Glutamatergic neuron (in vitro differentiated cells): Measurements from ENCODE around the gene CPNE7. TPM values are rescaled to one million over a fixed set of nuclear protein-coding genes. Genes with fewer than 3 reads are reported as not detected.
"Not testable (repeated sequence)": the region's sequence is repeated elsewhere in the genome, so short reads cannot be mapped to it uniquely, and the experiment has no call there.

Source experiments
- DNase-seq: peaks from one replicate; pipeline ENCODE4 v3.0.0; 2022
- H3K27ac Mint-ChIP-seq: one replicate; pipeline ENCODE4 v1.8.0; 2020; ENCODE audit warnings: mild to moderate bottlenecking, mixed read lengths, inconsistent platforms; ENCODE audit not compliant: unreplicated experiment
- H3K27me3 Mint-ChIP-seq: one replicate; pipeline ENCODE4 v1.8.0; 2020; ENCODE audit warnings: mild to moderate bottlenecking, moderate library complexity, mixed read lengths, inconsistent platforms; ENCODE audit not compliant: unreplicated experiment
- H3K36me3 Mint-ChIP-seq: one replicate; pipeline ENCODE4 v1.8.0; 2020; ENCODE audit warnings: mild to moderate bottlenecking, mixed read lengths, inconsistent platforms; ENCODE audit not compliant: unreplicated experiment
- H3K4me1 Mint-ChIP-seq: one replicate; pipeline ENCODE4 v1.8.0; 2020; ENCODE audit warnings: mild to moderate bottlenecking, low read depth, mixed read lengths, inconsistent platforms; ENCODE audit not compliant: unreplicated experiment
- H3K4me3 Mint-ChIP-seq: one replicate; pipeline ENCODE4 v1.8.0; 2020; ENCODE audit warnings: mild to moderate bottlenecking, mixed read lengths, inconsistent platforms; ENCODE audit not compliant: unreplicated experiment
- H3K9me3 Mint-ChIP-seq: one replicate; pipeline ENCODE4 v1.8.0; 2020; ENCODE audit warnings: mild to moderate bottlenecking, moderate library complexity, mixed read lengths, inconsistent platforms; ENCODE audit not compliant: unreplicated experiment
- total RNA-seq: library from RNA; stranded (reverse); fragmentation: NEBNext Ultra II Directional; extraction: Animal tissue kit (Norgen Biotek cat#: 25700); gene quantifications from one replicate; pipeline ENCODE4 v1.2.1, GENCODE V29; 2021; ENCODE audit not compliant: unreplicated experiment
- TF ChIP-seq, protein P1 (sequence below): fragments of 200-600 bp; sonication (generic); IDR thresholded peaks from one replicate; pipeline ENCODE4 v1.5.0; 2021; ENCODE audit not compliant: partially characterized antibody, unreplicated experiment

The CPNE7 gene
- total RNA-seq, 1 donor from 2014 or later = 17.8 TPM

DNA sequence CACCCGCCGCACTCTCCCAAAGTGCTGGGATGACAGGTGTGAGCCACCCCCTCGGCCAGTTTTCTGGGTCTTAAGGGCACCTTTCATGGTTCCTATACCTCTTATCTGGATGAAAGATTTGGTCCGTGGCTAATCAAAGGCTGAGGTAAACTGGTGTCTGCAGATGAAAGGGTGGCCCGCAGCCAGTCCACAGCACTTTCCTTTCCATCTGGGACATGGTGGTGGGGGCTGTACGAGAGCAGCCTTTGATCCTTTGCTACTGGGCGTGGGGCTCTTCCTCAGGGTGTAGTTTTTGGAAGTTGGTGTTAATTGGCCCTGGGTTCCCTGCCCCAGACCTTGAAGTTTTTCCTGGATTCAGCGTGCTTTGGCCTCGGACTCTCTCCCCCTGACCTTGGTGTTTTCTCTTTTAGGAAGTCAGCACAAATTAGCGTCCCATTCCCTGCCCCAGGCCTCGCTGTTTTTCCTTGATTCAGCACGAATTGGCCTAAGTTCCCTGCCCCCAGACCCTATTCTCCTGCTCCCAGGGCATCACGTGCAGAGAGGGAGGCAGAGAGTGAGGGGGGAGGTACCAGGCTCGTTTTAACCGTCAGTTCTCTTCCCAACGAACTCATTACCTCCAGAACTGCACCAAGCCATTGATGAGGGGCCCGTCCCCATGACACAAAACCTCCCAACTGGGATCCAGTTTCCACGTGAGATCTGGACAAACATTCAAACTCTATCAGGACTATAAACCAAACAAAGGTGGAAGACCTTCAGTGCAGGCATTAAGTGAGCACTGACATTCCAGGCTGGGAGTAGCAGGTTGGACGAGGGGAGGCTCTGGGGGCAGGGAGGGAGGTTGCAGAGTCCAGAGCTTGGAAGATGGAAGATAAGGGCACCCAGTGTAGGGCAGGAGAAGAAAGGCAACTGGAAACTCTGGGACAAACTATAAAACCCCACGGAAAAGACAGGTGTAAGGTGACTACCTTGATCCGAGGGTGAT lies 49.5 kb downstream of the CPNE7 start:
- Mint-ChIP-seq H3K27ac (peak overlapping the region; percentile 15), H3K4me1 (peaks cover 12% of the 10 kb centered on the region), H3K4me3 (no peak overlapping the region), H3K27me3 (peaks cover 6% of the 10 kb centered on the region), H3K9me3 (peaks cover 4% of the 10 kb centered on the region), H3K36me3 (no peaks in the 10 kb centered on the region)
- no peak for DNase-seq
- TF ChIP-seq, protein P1, sequence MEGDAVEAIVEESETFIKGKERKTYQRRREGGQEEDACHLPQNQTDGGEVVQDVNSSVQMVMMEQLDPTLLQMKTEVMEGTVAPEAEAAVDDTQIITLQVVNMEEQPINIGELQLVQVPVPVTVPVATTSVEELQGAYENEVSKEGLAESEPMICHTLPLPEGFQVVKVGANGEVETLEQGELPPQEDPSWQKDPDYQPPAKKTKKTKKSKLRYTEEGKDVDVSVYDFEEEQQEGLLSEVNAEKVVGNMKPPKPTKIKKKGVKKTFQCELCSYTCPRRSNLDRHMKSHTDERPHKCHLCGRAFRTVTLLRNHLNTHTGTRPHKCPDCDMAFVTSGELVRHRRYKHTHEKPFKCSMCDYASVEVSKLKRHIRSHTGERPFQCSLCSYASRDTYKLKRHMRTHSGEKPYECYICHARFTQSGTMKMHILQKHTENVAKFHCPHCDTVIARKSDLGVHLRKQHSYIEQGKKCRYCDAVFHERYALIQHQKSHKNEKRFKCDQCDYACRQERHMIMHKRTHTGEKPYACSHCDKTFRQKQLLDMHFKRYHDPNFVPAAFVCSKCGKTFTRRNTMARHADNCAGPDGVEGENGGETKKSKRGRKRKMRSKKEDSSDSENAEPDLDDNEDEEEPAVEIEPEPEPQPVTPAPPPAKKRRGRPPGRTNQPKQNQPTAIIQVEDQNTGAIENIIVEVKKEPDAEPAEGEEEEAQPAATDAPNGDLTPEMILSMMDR = no peak

DNA sequence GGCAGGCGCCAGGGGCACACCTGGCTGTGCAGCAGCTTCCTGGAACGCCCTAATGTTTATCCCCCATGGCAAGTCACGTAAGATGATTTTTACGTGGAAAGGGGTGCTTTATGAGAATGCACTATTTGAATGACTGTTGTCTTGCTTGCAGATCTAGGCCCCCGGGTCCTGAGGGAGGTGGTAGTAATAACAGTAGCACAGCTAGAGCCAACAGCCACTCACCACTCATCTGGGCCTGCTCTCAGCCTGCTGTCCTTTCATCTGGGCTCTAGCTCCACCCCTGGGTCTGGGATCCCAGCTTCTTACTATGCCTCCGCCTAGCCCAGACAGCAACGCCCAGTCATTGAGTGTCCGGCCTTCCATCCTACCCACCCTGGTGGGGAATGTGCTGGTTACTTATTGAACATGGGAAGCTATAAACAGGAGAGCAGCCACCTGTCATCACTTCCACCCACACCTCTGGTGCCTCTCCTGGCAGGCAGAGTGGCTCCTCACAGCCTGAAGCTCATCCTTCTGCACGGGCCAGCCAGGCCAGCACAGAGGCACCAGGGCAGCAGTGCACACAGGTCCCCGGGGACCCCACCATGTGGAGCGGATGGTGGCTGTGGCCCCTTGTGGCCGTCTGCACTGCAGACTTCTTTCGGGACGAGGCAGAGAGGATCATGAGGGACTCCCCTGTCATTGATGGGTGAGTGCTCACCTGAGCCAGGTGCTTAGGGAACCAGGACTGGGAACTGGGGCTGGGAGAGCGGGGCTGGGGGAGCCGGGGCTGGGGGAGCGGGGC lies 54.5 kb downstream of the CPNE7 start:
- Mint-ChIP-seq H3K4me1 (no peaks in the 10 kb centered on the region), H3K4me3 (no peak overlapping the region), H3K36me3 (no peaks in the 10 kb centered on the region), H3K27me3 (peaks cover 8% of the 10 kb centered on the region), H3K9me3 (no peaks in the 10 kb centered on the region), H3K27ac (no peak overlapping the region)
- TF ChIP-seq, protein P1 = no peak
- DNase-seq = no peak

DNA sequence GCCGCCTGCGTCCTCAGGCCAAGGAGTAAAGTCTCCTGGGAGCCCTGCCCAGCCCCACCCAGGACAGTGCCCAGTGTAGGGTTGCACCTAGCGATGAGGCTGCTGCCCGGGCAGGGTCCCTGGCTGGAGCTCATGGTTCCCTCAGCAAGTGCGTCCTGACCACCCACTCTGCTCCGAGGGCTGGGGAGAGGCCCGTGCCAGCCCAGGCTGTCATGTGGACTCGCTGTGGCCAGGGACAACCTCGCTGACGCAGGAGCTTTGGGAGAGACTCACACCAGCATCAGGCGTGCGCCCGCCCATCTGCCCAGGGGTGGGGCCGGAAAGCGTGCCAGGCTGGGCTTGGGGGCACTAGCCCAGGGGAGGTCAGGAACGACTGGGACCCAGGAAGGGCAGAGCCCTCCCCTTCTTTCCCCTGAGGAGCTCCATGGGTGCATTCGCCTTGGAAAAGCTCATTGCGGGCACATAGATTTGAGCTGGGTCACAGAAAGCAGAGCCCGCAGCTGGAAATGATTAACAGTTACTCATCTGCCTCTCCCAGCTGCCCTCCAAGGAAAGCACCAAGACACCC lies 57.6 kb downstream of the CPNE7 start:
- no peak for DNase-seq
- no peak overlapping the region for H3K27ac Mint-ChIP-seq
- H3K36me3 Mint-ChIP-seq = no peaks in the 10 kb centered on the region
- no peaks in the 10 kb centered on the region for H3K9me3 Mint-ChIP-seq
- no peaks in the 10 kb centered on the region for H3K4me1 Mint-ChIP-seq
- H3K4me3 Mint-ChIP-seq = no peak overlapping the region
- TF ChIP-seq, protein P1 = no peak
- H3K27me3 Mint-ChIP-seq = peaks cover 5% of the 10 kb centered on the region

DNA sequence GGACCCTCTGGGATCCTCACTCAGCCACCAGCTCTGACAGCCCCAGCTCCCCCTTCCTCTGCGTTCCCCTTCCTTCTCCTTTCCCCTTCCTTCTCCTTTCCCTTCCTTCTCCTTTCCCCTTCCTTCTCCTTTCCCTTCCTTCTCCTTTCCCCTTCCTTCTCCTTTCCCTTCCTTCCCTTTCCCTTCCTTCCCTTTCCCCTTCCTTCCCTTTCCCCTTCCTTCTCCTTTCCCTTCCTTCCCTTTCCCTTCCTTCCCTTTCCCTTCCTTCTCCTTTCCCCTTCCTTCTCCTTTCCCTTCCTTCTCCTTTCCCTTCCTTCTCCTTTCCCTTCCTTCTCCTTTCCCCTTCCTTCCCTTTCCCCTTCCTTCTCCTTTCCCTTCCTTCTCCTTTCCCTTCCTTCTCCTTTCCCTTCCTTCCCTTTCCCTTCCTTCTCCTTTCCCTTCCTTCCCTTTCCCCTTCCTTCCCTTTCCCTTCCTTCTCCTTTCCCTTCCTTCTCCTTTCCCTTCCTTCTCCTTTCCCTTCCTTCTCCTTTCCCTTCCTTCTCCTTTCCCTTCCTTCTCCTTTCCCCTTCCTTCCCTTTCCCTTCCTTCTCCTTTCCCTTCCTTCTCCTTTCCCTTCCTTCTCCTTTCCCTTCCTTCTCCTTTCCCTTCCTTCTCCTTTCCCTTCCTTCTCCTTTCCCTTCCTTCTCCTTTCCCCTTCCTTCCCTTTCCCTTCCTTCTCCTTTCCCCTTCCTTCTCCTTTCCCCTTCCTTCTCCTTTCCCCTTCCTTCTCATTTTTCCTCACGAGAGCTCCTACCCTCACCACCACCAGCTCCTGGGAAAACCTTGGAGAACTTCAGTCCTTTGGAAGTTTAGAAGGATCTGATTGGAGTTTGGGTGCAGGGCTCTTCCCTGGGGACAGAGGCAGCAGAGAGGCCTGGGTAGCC lies 59.2 kb downstream of the CPNE7 start:
- H3K4me3 Mint-ChIP-seq, H3K36me3 Mint-ChIP-seq, H3K4me1 Mint-ChIP-seq, H3K27me3 Mint-ChIP-seq, DNase-seq, H3K27ac Mint-ChIP-seq, H3K9me3 Mint-ChIP-seq: not testable (repeated sequence)

DNA sequence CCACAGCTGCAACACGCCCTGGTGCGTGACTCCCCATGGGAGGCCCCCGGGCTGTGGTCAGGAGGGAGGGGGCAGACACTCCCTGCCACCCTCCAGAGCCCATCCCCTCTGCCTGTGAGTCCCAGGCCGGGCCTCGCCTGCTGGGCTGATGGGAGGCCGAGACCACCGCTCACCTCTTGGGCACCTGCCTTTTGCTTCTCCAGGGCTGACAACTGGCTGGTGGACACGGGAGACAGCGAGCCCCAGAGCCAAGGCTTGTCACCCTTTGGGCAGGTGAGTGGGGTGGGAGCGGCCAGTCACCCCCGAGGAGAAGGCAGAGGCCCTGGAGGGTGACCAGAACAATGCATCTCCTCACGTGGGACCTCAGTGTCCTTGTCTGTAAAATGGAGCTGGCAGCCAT lies 61.1 kb downstream of the CPNE7 start:
- peaks cover 7% of the 10 kb centered on the region for H3K4me1 Mint-ChIP-seq
- H3K4me3 Mint-ChIP-seq = no peak overlapping the region
- DNase-seq = no peak
- H3K9me3 Mint-ChIP-seq = peaks cover 4% of the 10 kb centered on the region
- TF ChIP-seq, protein P1 = no peak
- no peak overlapping the region for H3K27ac Mint-ChIP-seq
- peaks cover 4% of the 10 kb centered on the region for H3K27me3 Mint-ChIP-seq
- H3K36me3 Mint-ChIP-seq = no peaks in the 10 kb centered on the region
